Neural cell (in vitro differentiated cells): ENCODE data around the gene SH3BP5. TPM values are rescaled to one million over a fixed set of nuclear protein-coding genes. Genes with fewer than 3 reads are reported as not detected.

Source experiments
- H2AFZ ChIP-seq: fragments of 200-600, 300-800 bp; sonication (generic), shearing (Covaris generic); 2 replicates; pipeline ENCODE4 v1.6.0; 2014; ENCODE audit warnings: low read depth, mild to moderate bottlenecking, antibody characterized with exemption, low read length, moderate library complexity
- H3F3A ChIP-seq: fragments of 200-600 bp; shearing (Covaris generic); 2 replicates; pipeline ENCODE4 v1.6.1; 2016; ENCODE audit warnings: mild to moderate bottlenecking, moderate library complexity, mixed read lengths, antibody characterized with exemption, low read length; ENCODE audit not compliant: insufficient read depth, poor library complexity, severe bottlenecking
- H3K27ac ChIP-seq: fragments of 200-600, 300-800 bp; sonication (generic), shearing (Covaris generic); 2 replicates; pipeline ENCODE4 v1.5.1; 2014; ENCODE audit warnings: mild to moderate bottlenecking, low read length, moderate library complexity
- H3K27me3 ChIP-seq: fragments of 300-800, 200-600 bp; sonication (generic), shearing (Covaris generic); 2 replicates; pipeline ENCODE4 v1.6.0; 2014; ENCODE audit warnings: mild to moderate bottlenecking, low read depth, low read length, moderate library complexity; ENCODE audit not compliant: insufficient read depth
- H3K36me3 ChIP-seq: fragments of 300-800, 200-600 bp; sonication (generic), shearing (Covaris generic); 2 replicates; pipeline ENCODE4 v1.5.1; 2014; ENCODE audit warnings: mild to moderate bottlenecking, antibody characterized with exemption, low read length, moderate library complexity; ENCODE audit not compliant: insufficient read depth
- H3K4me2 ChIP-seq: fragments of 300-800, 200-600 bp; sonication (generic), shearing (Covaris generic); 2 replicates; pipeline ENCODE4 v1.6.0; 2014; ENCODE audit warnings: mild to moderate bottlenecking, low read length
- H3K4me3 ChIP-seq: fragments of 300-800, 200-600 bp; sonication (generic), shearing (Covaris generic); 2 replicates; pipeline ENCODE4 v1.5.1; 2014; ENCODE audit warnings: mild to moderate bottlenecking, low read length, moderate library complexity
- H3K79me2 ChIP-seq: fragments of 200-600 bp; shearing (Covaris generic); replicated peaks from 2 replicates; pipeline ENCODE4 v1.6.0; 2014; ENCODE audit warnings: mild to moderate bottlenecking, low read length, moderate library complexity; ENCODE audit not compliant: insufficient read depth
- H3K9ac ChIP-seq: fragments of 300-800, 200-600 bp; sonication (generic), shearing (Covaris generic); 2 replicates; pipeline ENCODE4 v1.6.1; 2016; ENCODE audit warnings: mild to moderate bottlenecking, low read length, mixed read lengths
- H3K9me2 ChIP-seq: fragments of 200-600 bp; shearing (Covaris generic); 2 replicates; pipeline ENCODE4 v1.6.1; 2016; ENCODE audit warnings: mild to moderate bottlenecking, low read length, mixed read lengths; ENCODE audit not compliant: insufficient read depth
- H3K9me3 ChIP-seq: fragments of 200-600, 300-800 bp; sonication (generic), shearing (Covaris generic); 2 replicates; pipeline ENCODE4 v1.6.1; 2016; ENCODE audit warnings: mild to moderate bottlenecking, mixed run types, low read length, moderate library complexity, mixed read lengths
- H4K20me1 ChIP-seq: fragments of 200-600 bp; shearing (Covaris generic); 2 replicates; pipeline ENCODE4 v1.6.1; 2016; ENCODE audit warnings: mild to moderate bottlenecking, mixed run types; ENCODE audit not compliant: insufficient read depth
- CTCF ChIP-seq: fragments of 450-650 bp; IDR thresholded peaks from 2 replicates; pipeline ENCODE4 v1.5.1; 2014; ENCODE audit warnings: antibody characterized with exemption, mild to moderate bottlenecking, moderate library complexity; ENCODE audit not compliant: poor library complexity, severe bottlenecking
- EP300 ChIP-seq: fragments of 450-650 bp; conservative IDR thresholded peaks from 2 replicates; pipeline ENCODE4 v1.6.1; 2014; ENCODE audit warnings: antibody characterized with exemption, mild to moderate bottlenecking, moderate library complexity; ENCODE audit not compliant: poor library complexity, severe bottlenecking
- EZH2 ChIP-seq: fragments of 200-600, 300-800 bp; shearing (Covaris generic), sonication (generic); IDR thresholded peaks from 2 replicates; pipeline ENCODE4 v1.6.1; 2014; ENCODE audit warnings: antibody characterized with exemption, low read length, borderline replicate concordance, mild to moderate bottlenecking; ENCODE audit not compliant: insufficient read depth, poor library complexity, severe bottlenecking
- MXI1 ChIP-seq: fragments of 450-650 bp; conservative IDR thresholded peaks from 2 replicates; pipeline ENCODE4 v1.6.1; 2014; ENCODE audit warnings: antibody characterized with exemption, mild to moderate bottlenecking; ENCODE audit not compliant: poor library complexity, severe bottlenecking
- POLR2AphosphoS5 ChIP-seq: IDR thresholded peaks from 2 replicates; pipeline ENCODE4 v1.6.1; 2012
- RAD21 ChIP-seq: fragments of 450-650 bp; conservative IDR thresholded peaks from 2 replicates; pipeline ENCODE4 v1.6.1; 2014; ENCODE audit warnings: antibody characterized with exemption, mild to moderate bottlenecking, moderate library complexity
- REST ChIP-seq: IDR thresholded peaks from 2 replicates; pipeline ENCODE4 v1.6.1; 2012; ENCODE audit warnings: borderline replicate concordance
- SMC3 ChIP-seq: fragments of 450-650 bp; conservative IDR thresholded peaks from 2 replicates; pipeline ENCODE4 v1.6.1; 2014; ENCODE audit warnings: antibody characterized with exemption, mild to moderate bottlenecking, moderate library complexity; ENCODE audit not compliant: poor library complexity
- TAF1 ChIP-seq: IDR thresholded peaks from 2 replicates; pipeline ENCODE4 v1.6.1; 2012; ENCODE audit warnings: low read depth
- polyA plus RNA-seq: library from polyadenylated mRNA; depleted of rRNA; stranded (reverse); fragments of >200 nt; gene quantifications from 2 replicates; pipeline ENCODE4 v1.2.3, GENCODE V29; 2014

SH3BP5 gene
- polyA plus RNA-seq, 1 donor from 2014 or later = 166 TPM

GRCh38 chr3:15280853-15281532, 51.4 kb downstream of the SH3BP5 start:
- H3K9me2 ChIP-seq = no peaks in the 10 kb centered on the region
- TF ChIP-seq EZH2 = no peak
- no peak for TF ChIP-seq RAD21
- no peak for TF ChIP-seq TAF1
- TF ChIP-seq MXI1 = no peak
- no peak for TF ChIP-seq SMC3
- no peak overlapping the region for H3K9ac ChIP-seq
- no peaks in the 10 kb centered on the region for H3K36me3 ChIP-seq
- H3F3A ChIP-seq = no peaks in the 10 kb centered on the region
- no peaks in the 10 kb centered on the region for H3K79me2 ChIP-seq
- H3K4me3 ChIP-seq = no peak overlapping the region
- H4K20me1 ChIP-seq = no peaks in the 10 kb centered on the region
- no peak overlapping the region for H3K4me2 ChIP-seq
- no peak overlapping the region for H3K27ac ChIP-seq
- H3K9me3 ChIP-seq = no peaks in the 10 kb centered on the region
- no peak overlapping the region for H2AFZ ChIP-seq
- H3K27me3 ChIP-seq = no peaks in the 10 kb centered on the region

GRCh38 chr3:15279671-15280402, 52.5 kb downstream of the SH3BP5 start:
- H2AFZ ChIP-seq = no peak overlapping the region
- no peak overlapping the region for H3K4me3 ChIP-seq
- H3K27ac ChIP-seq = no peak overlapping the region
- no peaks in the 10 kb centered on the region for H3K9me2 ChIP-seq
- H3K9me3 ChIP-seq = no peaks in the 10 kb centered on the region
- no peaks in the 10 kb centered on the region for H3K36me3 ChIP-seq
- H3K79me2 ChIP-seq = no peaks in the 10 kb centered on the region
- H3K9ac ChIP-seq = no peak overlapping the region
- H3F3A ChIP-seq = no peaks in the 10 kb centered on the region
- TF ChIP-seq EZH2 = no peak
- no peak for TF ChIP-seq SMC3
- TF ChIP-seq POLR2AphosphoS5 = no peak
- no peak for TF ChIP-seq CTCF
- TF ChIP-seq EP300 = no peak
- TF ChIP-seq MXI1 = no peak
- TF ChIP-seq RAD21 = no peak
- TF ChIP-seq REST = no peak
- no peak for TF ChIP-seq TAF1
- H4K20me1 ChIP-seq = no peaks in the 10 kb centered on the region
- H3K4me2 ChIP-seq = no peak overlapping the region
- H3K27me3 ChIP-seq = no peaks in the 10 kb centered on the region
